PC-3 (cell line): ENCODE data around the gene PCDH8. TPM values are rescaled to one million over a fixed set of nuclear protein-coding genes. Genes with fewer than 3 reads are reported as not detected.

ENCODE experiments used
- ATAC-seq: fragments of 200-7000 bp; cut with Tn5 transposase; 2 replicates; pipeline ENCODE4 v1.9.1; 2020; ENCODE audit warnings: mild to moderate bottlenecking, moderate library complexity
- BruUV-seq: library from RNA; stranded (reverse); fragments of 400-500 nt; replicated peaks from 2 replicates; lab custom pipeline; 2021; lab: Mats Ljungman, UMichigan
- CTCF ChIA-PET: fragments of 300-600 bp; sonication (Branson Sonifier 250); formaldehyde crosslinking; loops from one replicate; lab custom pipeline; 2022; ENCODE audit warnings: antibody characterized with exemption; lab: Charles Lee
- POLR2A ChIA-PET: fragments of 300-600 bp; sonication (Branson Sonifier 250); formaldehyde crosslinking; loops from one replicate; lab custom pipeline; 2022; ENCODE audit warnings: antibody characterized with exemption; ENCODE audit not compliant: unreplicated experiment; lab: Charles Lee
- DNase-seq: peaks from one replicate; pipeline ENCODE4 v3.0.0-alpha.2; 2015
- H2AFZ ChIP-seq: fragments of 300-600 bp; sonication (generic); 2 replicates; pipeline ENCODE4 v1.6.0; 2016; ENCODE audit warnings: antibody characterized with exemption, low read length
- H3F3A ChIP-seq: fragments of 300-600 bp; sonication (generic); one replicate; pipeline ENCODE4 v1.6.0; 2017; ENCODE audit warnings: antibody characterized with exemption, low read length, control low read depth, mild to moderate bottlenecking; ENCODE audit not compliant: unreplicated experiment
- H3K27ac ChIP-seq: fragments of 300-600 bp; sonication (generic); 2 replicates; pipeline ENCODE4 v1.5.1; 2016; ENCODE audit warnings: mild to moderate bottlenecking, low read length
- H3K27me3 ChIP-seq: fragments of 300-600 bp; sonication (generic); 2 replicates; pipeline ENCODE4 v1.6.1; 2016; ENCODE audit warnings: low read length, mixed read lengths
- H3K36me3 ChIP-seq: fragments of 300-600 bp; sonication (generic); 2 replicates; pipeline ENCODE4 v1.6.1; 2016; ENCODE audit warnings: low read depth, mixed run types, low read length, mixed read lengths
- H3K4me1 ChIP-seq: fragments of 300-600 bp; sonication (generic); 2 replicates; pipeline ENCODE4 v1.5.1; 2016; ENCODE audit warnings: low read length; ENCODE audit not compliant: insufficient read depth
- H3K4me2 ChIP-seq: fragments of 300-600 bp; sonication (generic); 2 replicates; pipeline ENCODE4 v1.6.0; 2016; ENCODE audit warnings: low read length
- H3K4me3 ChIP-seq: fragments of 300-600 bp; sonication (generic); 2 replicates; pipeline ENCODE4 v1.5.1; 2016; ENCODE audit warnings: mild to moderate bottlenecking, low read length, mixed read lengths
- H3K79me2 ChIP-seq: fragments of 300-600 bp; sonication (generic); 2 replicates; pipeline ENCODE4 v1.6.1; 2017; ENCODE audit warnings: low read length, mixed read lengths
- H3K9ac ChIP-seq: fragments of 300-600 bp; sonication (generic); 2 replicates; pipeline ENCODE4 v1.6.0; 2016; ENCODE audit warnings: mild to moderate bottlenecking, low read length
- H3K9me2 ChIP-seq: fragments of 300-600 bp; sonication (generic); replicated peaks from 2 replicates; pipeline ENCODE4 v1.6.1; 2016; ENCODE audit warnings: mixed run types, low read length, mixed read lengths
- H3K9me3 ChIP-seq: fragments of 300-600 bp; sonication (generic); 2 replicates; pipeline ENCODE4 v1.6.1; 2016; ENCODE audit warnings: low read length, mixed read lengths
- H4K20me1 ChIP-seq: fragments of 300-600 bp; sonication (generic); 2 replicates; pipeline ENCODE4 v1.6.1; 2016; ENCODE audit warnings: low read length, mixed read lengths
- EZH2 ChIP-seq: fragments of 300-600 bp; sonication (generic); IDR thresholded peaks from one replicate; pipeline ENCODE4 v1.6.1; 2017; ENCODE audit warnings: antibody characterized with exemption, mild to moderate bottlenecking, low read length; ENCODE audit not compliant: unreplicated experiment
- EZH2phosphoT487 ChIP-seq: fragments of 300-600 bp; sonication (generic); IDR thresholded peaks from 2 replicates; pipeline ENCODE4 v1.6.1; 2018; ENCODE audit warnings: mild to moderate bottlenecking, antibody characterized with exemption, low read length, borderline replicate concordance
- intact Hi-C: fragments of 100-400 bp; cut with micrococcal nuclease; formaldehyde crosslinking; loops from 2 replicates; pipeline ENCODE4 v1.9.0; 2023
- total RNA-seq: library from RNA; depleted of rRNA; stranded (reverse); fragments of >200 nt; gene quantifications from 2 replicates; pipeline ENCODE4 v1.2.3, GENCODE V29; 2014
- TF ChIP-seq, protein P1 (sequence below): fragments of 300-600 bp; sonication (generic); conservative IDR thresholded peaks from 2 replicates; pipeline ENCODE4 v1.5.1; 2017; ENCODE audit warnings: antibody characterized with exemption, low read depth, mild to moderate bottlenecking, low read length

PCDH8 gene
- total RNA-seq, 1 experiment from 2014 or later: not detected

GRCh38 chr13:52837850-52838249 is 10.6 kb downstream of the PCDH8 start:
- no peaks in the 10 kb centered on the region for H3K79me2 ChIP-seq
- H3K4me3 ChIP-seq: no peak overlapping the region
- intact Hi-C loops: no loop called here
- no peaks in the 10 kb centered on the region for H3K36me3 ChIP-seq
- no peak overlapping the region for H3K9ac ChIP-seq
- no peaks in the 10 kb centered on the region for H3K4me1 ChIP-seq
- no peak overlapping the region for H2AFZ ChIP-seq
- no TSS peak for BruUV-seq
- no peak overlapping the region for H3K4me2 ChIP-seq
- CTCF ChIA-PET: no interaction called here
- POLR2A ChIA-PET: no interaction called here
- no peaks in the 10 kb centered on the region for H3F3A ChIP-seq
- TF ChIP-seq EZH2phosphoT487 (no peak), EZH2 (no peak)
- TF ChIP-seq, protein P1, sequence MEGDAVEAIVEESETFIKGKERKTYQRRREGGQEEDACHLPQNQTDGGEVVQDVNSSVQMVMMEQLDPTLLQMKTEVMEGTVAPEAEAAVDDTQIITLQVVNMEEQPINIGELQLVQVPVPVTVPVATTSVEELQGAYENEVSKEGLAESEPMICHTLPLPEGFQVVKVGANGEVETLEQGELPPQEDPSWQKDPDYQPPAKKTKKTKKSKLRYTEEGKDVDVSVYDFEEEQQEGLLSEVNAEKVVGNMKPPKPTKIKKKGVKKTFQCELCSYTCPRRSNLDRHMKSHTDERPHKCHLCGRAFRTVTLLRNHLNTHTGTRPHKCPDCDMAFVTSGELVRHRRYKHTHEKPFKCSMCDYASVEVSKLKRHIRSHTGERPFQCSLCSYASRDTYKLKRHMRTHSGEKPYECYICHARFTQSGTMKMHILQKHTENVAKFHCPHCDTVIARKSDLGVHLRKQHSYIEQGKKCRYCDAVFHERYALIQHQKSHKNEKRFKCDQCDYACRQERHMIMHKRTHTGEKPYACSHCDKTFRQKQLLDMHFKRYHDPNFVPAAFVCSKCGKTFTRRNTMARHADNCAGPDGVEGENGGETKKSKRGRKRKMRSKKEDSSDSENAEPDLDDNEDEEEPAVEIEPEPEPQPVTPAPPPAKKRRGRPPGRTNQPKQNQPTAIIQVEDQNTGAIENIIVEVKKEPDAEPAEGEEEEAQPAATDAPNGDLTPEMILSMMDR: no peak
- H3K9me2 ChIP-seq: no peaks in the 10 kb centered on the region
- no peaks in the 10 kb centered on the region for H4K20me1 ChIP-seq
- 0 out of 2 replicates have a peak, but pooled peaks cover 3% of the 10 kb centered on the region for H3K27me3 ChIP-seq
- no peaks in the 10 kb centered on the region for H3K9me3 ChIP-seq
- no peak overlapping the region for H3K27ac ChIP-seq
- DNase-seq (no peak), ATAC-seq (no peak)

- Histone ChIP-seq H3K9ac (no peak overlapping the region), H3K9me2 (no peaks in the 10 kb centered on the region), H3K27me3 (0 out of 2 replicates have a peak, but pooled peaks cover 3% of the 10 kb centered on the region), H3K9me3 (no peaks in the 10 kb centered on the region), H3K4me3 (no peak overlapping the region), H3K36me3 (no peaks in the 10 kb centered on the region), H3K27ac (no peak overlapping the region), H3K4me1 (no peaks in the 10 kb centered on the region), H4K20me1 (no peaks in the 10 kb centered on the region), H2AFZ (no peak overlapping the region), H3K79me2 (no peaks in the 10 kb centered on the region), H3F3A (no peaks in the 10 kb centered on the region), H3K4me2 (no peak overlapping the region)
- no TSS peak for BruUV-seq
- no peak for TF ChIP-seq EZH2phosphoT487
- TF ChIP-seq, protein P1: no peak
- TF ChIP-seq EZH2: no peak
- intact Hi-C loops: no loop called here
- ATAC-seq (no peak), DNase-seq (no peak)
- CTCF ChIA-PET: no interaction called here
- POLR2A ChIA-PET: no interaction called here
Measured at GRCh38 chr13:52835071-52835839, 13.2 kb downstream of the PCDH8 start.

DNA sequence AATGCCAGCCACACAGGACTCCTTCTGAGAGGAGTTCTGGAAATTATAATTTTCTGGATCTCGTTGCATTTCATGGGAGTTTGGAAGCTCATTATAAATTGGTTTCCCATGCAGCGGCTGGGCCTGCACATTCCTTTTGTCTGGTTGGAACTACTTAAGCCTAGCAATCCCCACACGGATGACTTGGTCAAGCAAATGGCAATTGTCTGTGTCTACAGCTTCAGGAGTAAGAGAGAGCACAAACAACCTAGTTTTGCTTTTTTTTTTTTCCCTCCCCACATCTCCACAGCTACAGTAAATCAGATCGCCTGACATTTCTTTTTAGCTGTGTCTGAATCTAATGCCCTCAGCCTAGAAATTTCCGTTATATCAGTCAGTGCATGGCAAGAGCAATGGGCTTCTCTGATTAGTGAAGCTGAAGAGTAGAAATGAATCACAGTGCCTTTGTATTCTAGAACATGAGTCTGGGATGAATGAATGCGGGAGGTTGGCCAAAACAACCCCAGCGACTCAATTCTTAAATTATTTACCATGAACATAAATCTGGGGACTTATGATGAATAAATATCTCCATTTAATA is 15.1 kb downstream of the PCDH8 start:
- DNase-seq: no peak
- no peaks in the 10 kb centered on the region for H3K36me3 ChIP-seq
- no peaks in the 10 kb centered on the region for H3K4me1 ChIP-seq
- no peak for ATAC-seq
- peaks cover 6% of the 10 kb centered on the region for H3K27me3 ChIP-seq
- H3F3A ChIP-seq: no peaks in the 10 kb centered on the region
- H4K20me1 ChIP-seq: no peaks in the 10 kb centered on the region
- no peak overlapping the region for H3K27ac ChIP-seq
- TF ChIP-seq, protein P1: no peak
- TF ChIP-seq EZH2phosphoT487 (no peak), EZH2 (no peak)
- H3K9ac ChIP-seq: no peak overlapping the region
- H3K4me2 ChIP-seq: no peak overlapping the region
- CTCF ChIA-PET: no interaction called here
- intact Hi-C loops: no loop called here
- no peak overlapping the region for H2AFZ ChIP-seq
- no peaks in the 10 kb centered on the region for H3K79me2 ChIP-seq
- H3K9me2 ChIP-seq: no peaks in the 10 kb centered on the region
- H3K9me3 ChIP-seq: no peaks in the 10 kb centered on the region
- no peak overlapping the region for H3K4me3 ChIP-seq
- no TSS peak for BruUV-seq
- POLR2A ChIA-PET: no interaction called here
